Measurements from ENCODE around the gene TIMM50. TPM values are rescaled to one million over a fixed set of nuclear protein-coding genes. Genes with fewer than 3 reads are reported as not detected.

The TIMM50 gene
- total RNA-seq, 1 donor from 2014 or later, result 256 TPM

DNA sequence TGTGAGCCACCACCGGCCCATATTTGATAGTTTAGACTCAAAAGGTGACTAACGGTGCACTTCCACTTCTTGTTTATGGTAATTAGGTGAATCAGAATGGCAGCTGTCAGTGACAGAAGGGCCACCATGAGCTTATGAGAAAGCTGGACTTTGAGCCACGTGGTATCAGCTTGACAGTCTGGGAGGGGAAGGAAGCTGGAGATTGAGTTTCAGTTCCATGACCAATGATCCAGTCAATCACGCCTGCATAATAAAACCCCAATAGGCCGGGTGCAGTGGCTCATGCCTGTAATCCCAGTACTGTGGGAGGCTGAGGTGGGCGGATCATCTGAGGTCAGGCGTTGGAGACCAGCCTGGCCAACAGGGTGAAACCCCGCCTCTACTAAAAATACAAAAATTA lies 43.9 kb downstream of the TIMM50 start:
- Mint-ChIP-seq H3K4me1 (ENCODE audit: low read depth, unreplicated experiment) (peaks cover 4% of the 10 kb centered on the region), H3K27me3 (ENCODE audit: unreplicated experiment) (no peaks in the 10 kb centered on the region), H3K4me3 (ENCODE audit: unreplicated experiment) (peak overlapping the region; percentile 46), H3K27ac (ENCODE audit: unreplicated experiment) (peak overlapping the region; percentile 88), H3K9me3 (ENCODE audit: unreplicated experiment) (peaks cover 5% of the 10 kb centered on the region), H3K36me3 (ENCODE audit: unreplicated experiment) (no peaks in the 10 kb centered on the region)
- TF ChIP-seq, protein P1, sequence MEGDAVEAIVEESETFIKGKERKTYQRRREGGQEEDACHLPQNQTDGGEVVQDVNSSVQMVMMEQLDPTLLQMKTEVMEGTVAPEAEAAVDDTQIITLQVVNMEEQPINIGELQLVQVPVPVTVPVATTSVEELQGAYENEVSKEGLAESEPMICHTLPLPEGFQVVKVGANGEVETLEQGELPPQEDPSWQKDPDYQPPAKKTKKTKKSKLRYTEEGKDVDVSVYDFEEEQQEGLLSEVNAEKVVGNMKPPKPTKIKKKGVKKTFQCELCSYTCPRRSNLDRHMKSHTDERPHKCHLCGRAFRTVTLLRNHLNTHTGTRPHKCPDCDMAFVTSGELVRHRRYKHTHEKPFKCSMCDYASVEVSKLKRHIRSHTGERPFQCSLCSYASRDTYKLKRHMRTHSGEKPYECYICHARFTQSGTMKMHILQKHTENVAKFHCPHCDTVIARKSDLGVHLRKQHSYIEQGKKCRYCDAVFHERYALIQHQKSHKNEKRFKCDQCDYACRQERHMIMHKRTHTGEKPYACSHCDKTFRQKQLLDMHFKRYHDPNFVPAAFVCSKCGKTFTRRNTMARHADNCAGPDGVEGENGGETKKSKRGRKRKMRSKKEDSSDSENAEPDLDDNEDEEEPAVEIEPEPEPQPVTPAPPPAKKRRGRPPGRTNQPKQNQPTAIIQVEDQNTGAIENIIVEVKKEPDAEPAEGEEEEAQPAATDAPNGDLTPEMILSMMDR (IDR thresholded peaks at IDR 0.05; ENCODE audit: partially characterized antibody, unreplicated experiment), result no peak
- DNase-seq, result peak; percentile 54

GRCh38 chr19:39525205-39525604 lies 44.6 kb downstream of the TIMM50 start:
- H3K27me3 Mint-ChIP-seq (ENCODE audit: unreplicated experiment), result no peaks in the 10 kb centered on the region
- DNase-seq, result no peak
- peak overlapping the region; percentile 88 for H3K27ac Mint-ChIP-seq (ENCODE audit: unreplicated experiment)
- peaks cover 5% of the 10 kb centered on the region for H3K9me3 Mint-ChIP-seq (ENCODE audit: unreplicated experiment)
- TF ChIP-seq, protein P1 (IDR thresholded peaks at IDR 0.05; ENCODE audit: partially characterized antibody, unreplicated experiment), result no peak
- peaks cover 4% of the 10 kb centered on the region for H3K4me1 Mint-ChIP-seq (ENCODE audit: low read depth, unreplicated experiment)
- no peaks in the 10 kb centered on the region for H3K36me3 Mint-ChIP-seq (ENCODE audit: unreplicated experiment)
- H3K4me3 Mint-ChIP-seq (ENCODE audit: unreplicated experiment), result no peak overlapping the region

- peak overlapping the region; percentile 97 for H3K27ac Mint-ChIP-seq (ENCODE audit: unreplicated experiment)
- H3K27me3 Mint-ChIP-seq (ENCODE audit: unreplicated experiment), result no peaks in the 10 kb centered on the region
- TF ChIP-seq, protein P1 (IDR thresholded peaks at IDR 0.05; ENCODE audit: partially characterized antibody, unreplicated experiment), result no peak
- no peak for DNase-seq
- peaks cover 2% of the 10 kb centered on the region for H3K4me1 Mint-ChIP-seq (ENCODE audit: low read depth, unreplicated experiment)
- peak overlapping the region; percentile 97 for H3K4me3 Mint-ChIP-seq (ENCODE audit: unreplicated experiment)
- H3K9me3 Mint-ChIP-seq (ENCODE audit: unreplicated experiment), result peaks cover 7% of the 10 kb centered on the region
- no peaks in the 10 kb centered on the region for H3K36me3 Mint-ChIP-seq (ENCODE audit: unreplicated experiment)
These were observed 51.2 kb downstream of the TIMM50 start for GRCh38 chr19:39531834-39532232.

- TF ChIP-seq, protein P1 (IDR thresholded peaks at IDR 0.05; ENCODE audit: partially characterized antibody, unreplicated experiment), result peak; percentile 93
- Mint-ChIP-seq H3K27ac (ENCODE audit: unreplicated experiment) (peak within 1 kb of the TSS; percentile 97), H3K4me3 (ENCODE audit: unreplicated experiment) (peak within 1 kb of the TSS; percentile 97), H3K9me3 (ENCODE audit: unreplicated experiment) (peaks cover 7% of the 10 kb centered on the region), H3K36me3 (ENCODE audit: unreplicated experiment) (no peaks in the 10 kb centered on the region), H3K27me3 (ENCODE audit: unreplicated experiment) (no peaks in the 10 kb centered on the region), H3K4me1 (ENCODE audit: low read depth, unreplicated experiment) (peaks cover 2% of the 10 kb centered on the region)
- DNase-seq, result peak; percentile 95
These were observed 51.8 kb downstream of the TIMM50 start, which contains the start of gene EID2B for GRCh38 chr19:39532233-39533002. Gene EID2B, minus strand, starts transcription at chr19:39532852. Its CDS starts 50 bp downstream, at chr19:39532802.

- no peak overlapping the region for H3K27ac Mint-ChIP-seq (ENCODE audit: unreplicated experiment)
- H3K4me1 Mint-ChIP-seq (ENCODE audit: low read depth, unreplicated experiment), result peaks cover 2% of the 10 kb centered on the region
- peaks cover 7% of the 10 kb centered on the region for H3K9me3 Mint-ChIP-seq (ENCODE audit: unreplicated experiment)
- H3K36me3 Mint-ChIP-seq (ENCODE audit: unreplicated experiment), result no peaks in the 10 kb centered on the region
- DNase-seq, result no peak
- H3K27me3 Mint-ChIP-seq (ENCODE audit: unreplicated experiment), result no peaks in the 10 kb centered on the region
- H3K4me3 Mint-ChIP-seq (ENCODE audit: unreplicated experiment), result peak overlapping the region; percentile 97
- TF ChIP-seq, protein P1 (IDR thresholded peaks at IDR 0.05; ENCODE audit: partially characterized antibody, unreplicated experiment), result peak; percentile 39
These were observed 52.4 kb downstream of the TIMM50 start for GRCh38 chr19:39533003-39533512.
